AG04450 (cell line): Measurements from ENCODE around the gene EID3. TPM values are rescaled to one million over a fixed set of nuclear protein-coding genes. Genes with fewer than 3 reads are reported as not detected.

ENCODE experiments used
- CTCF ChIA-PET: fragments of 300-600, 350-600 bp; formaldehyde crosslinking; extraction: SDS; loops from one replicate; lab custom pipeline; 2022; ENCODE audit warnings: antibody characterized with exemption, inconsistent platforms; lab: Charles Lee
- POLR2A ChIA-PET: fragments of 350-600 bp; formaldehyde crosslinking; extraction: SDS; loops from one replicate; lab custom pipeline; 2021; ENCODE audit warnings: antibody characterized with exemption, inconsistent platforms; lab: Yijun Ruan, JAX
- DNase-seq: peaks from one replicate; pipeline ENCODE4 v3.0.0-alpha.2; 2011; ENCODE audit warnings: low read depth, low spot score
- H3K27ac ChIP-seq: one replicate; pipeline ENCODE4 v1.5.1; 2012; ENCODE audit warnings: low read depth, low read length, control low read depth
- H3K27me3 ChIP-seq: one replicate; pipeline ENCODE4 v1.6.0; 2012; ENCODE audit warnings: low read length; ENCODE audit not compliant: control insufficient read depth, insufficient read depth
- H3K4me3 ChIP-seq: 2 replicates; pipeline ENCODE4 v1.5.1; 2011; ENCODE audit warnings: mild to moderate bottlenecking, low read depth, low read length, control low read depth
- H3K9me3 ChIP-seq: 2 replicates; pipeline ENCODE4 v1.5.1; 2012; ENCODE audit warnings: low read length; ENCODE audit not compliant: control insufficient read depth, insufficient read depth
- CTCF ChIP-seq: IDR thresholded peaks from 2 replicates; pipeline ENCODE4 v1.5.1; 2011; ENCODE audit warnings: low read depth, low read length, control low read depth, inconsistent platforms
- polyA plus RNA-seq: library from polyadenylated mRNA; depleted of rRNA; stranded (reverse); fragments of >200 nt; gene quantifications from 2 replicates; pipeline ENCODE4 v1.2.3, GENCODE V29; 2011

Gene EID3
- polyA plus RNA-seq, 1 experiment: 2.5 TPM

- Histone ChIP-seq H3K27ac (no peak overlapping the region), H3K27me3 (no peaks in the 10 kb centered on the region), H3K9me3 (no peaks in the 10 kb centered on the region; the same call in 1 of the 2 replicates), H3K4me3 (no peak overlapping the region)
- TF ChIP-seq CTCF: no peak
- CTCF ChIA-PET: interaction anchor here (1.2 kb wide), 2 partner anchors 10 to 14 kb away, joined by 3 to 5 read pairs; no protein-coding TSS in a partner anchor
- POLR2A ChIA-PET: interaction anchor here (1.2 to 2.4 kb wide), 2 partner anchors 11 to 20 kb away, joined by 3 to 11 read pairs; no protein-coding TSS in a partner anchor
- DNase-seq: no peak
Observed at GRCh38 chr12:104307655-104308000, 4.1 kb downstream of the EID3 start.

GRCh38 chr12:104309446-104309993 lies 6.0 kb downstream of the EID3 start:
- no peaks in the 10 kb centered on the region for H3K27me3 ChIP-seq
- ChIA-PET POLR2A (interaction anchor here (0.6 kb wide), 1 partner anchor 10 kb away, joined by 4 read pairs; no protein-coding TSS in a partner anchor), CTCF (no interaction called here)
- no peaks in the 10 kb centered on the region for H3K9me3 ChIP-seq
- TF ChIP-seq CTCF: no peak
- no peak overlapping the region for H3K4me3 ChIP-seq
- H3K27ac ChIP-seq: no peak overlapping the region
- DNase-seq: no peak

GRCh38 chr12:104310751-104311633 lies 7.5 kb downstream of the EID3 start:
- no peaks in the 10 kb centered on the region for H3K27me3 ChIP-seq
- H3K27ac ChIP-seq: no peak overlapping the region
- H3K9me3 ChIP-seq: no peaks in the 10 kb centered on the region
- no peak for DNase-seq
- H3K4me3 ChIP-seq: no peak overlapping the region
- no peak for TF ChIP-seq CTCF
- ChIA-PET CTCF (no interaction called here), POLR2A (no interaction called here)

GRCh38 chr12:104312202-104312601 lies 8.7 kb downstream of the EID3 start:
- Histone ChIP-seq H3K27ac (no peak overlapping the region), H3K9me3 (no peaks in the 10 kb centered on the region), H3K27me3 (no peaks in the 10 kb centered on the region), H3K4me3 (no peak overlapping the region)
- no peak for TF ChIP-seq CTCF
- POLR2A ChIA-PET: no interaction called here
- no peak for DNase-seq
- CTCF ChIA-PET: interaction anchor here (0.7 kb wide), 1 partner anchor 110 kb away, joined by 5 read pairs; no protein-coding TSS in a partner anchor

GRCh38 chr12:104312654-104313053 lies 9.1 kb downstream of the EID3 start:
- POLR2A ChIA-PET: no interaction called here
- H3K9me3 ChIP-seq: no peaks in the 10 kb centered on the region

More at GRCh38 chr12:104312654-104313053, 9.1 kb downstream of the EID3 start:
- Histone ChIP-seq H3K4me3 (no peak overlapping the region), H3K27me3 (no peaks in the 10 kb centered on the region), H3K27ac (no peak overlapping the region)
- CTCF ChIA-PET: interaction anchor here (0.7 to 1.2 kb wide), 2 partner anchors 111 to 112 kb away, joined by 5 to 6 read pairs; no protein-coding TSS in a partner anchor
- DNase-seq: no peak
- TF ChIP-seq CTCF: no peak
